K562 (cell line): ENCODE measurements around the gene PCNX4. TPM values are rescaled to one million over a fixed set of nuclear protein-coding genes. Genes with fewer than 3 reads are reported as not detected.

ENCODE experiments used
- ATAC-seq: fragments of 200-7000 bp; cut with Tn5 transposase; 3 replicates; pipeline ENCODE4 v1.9.1; 2020; ENCODE audit warnings: moderate library complexity
- BruUV-seq: library from RNA; stranded (reverse); fragments of 400-500 nt; replicated peaks from 2 replicates; lab custom pipeline; 2021; lab: Mats Ljungman, UMichigan
- CTCF ChIA-PET: fragments of 300-600 bp; formaldehyde crosslinking; extraction: SDS; loops from one replicate; lab custom pipeline; 2021; ENCODE audit warnings: low intra/inter-chr PET ratio; lab: Yijun Ruan, JAX
- POLR2A ChIA-PET: fragments of 300-600, 350-650 bp; sonication (Branson Sonifier 250); formaldehyde crosslinking; extraction: SDS; loops from one replicate; lab custom pipeline; 2021; ENCODE audit warnings: antibody characterized with exemption, inconsistent platforms; lab: Yijun Ruan, JAX
- DNase-seq, 4 experiments: peaks; one replicate each; pipeline versions ENCODE4 v3.0.0 to v3.0.0-alpha.2; 2011 to 2018; ENCODE audit warnings: low spot score in 3 of 4, mixed read lengths in 3 of 4; ENCODE audit errors: extremely low read depth in 1 of 4
- FAIRE-seq: peaks from 2 replicates; lab custom pipeline; 2011; peaks lifted over from hg19 to GRCh38; lab: Jason Lieb, UNC
- H2AFZ ChIP-seq: 2 replicates; pipeline ENCODE4 v1.6.0; 2011; ENCODE audit warnings: low read depth, low read length, control low read depth, inconsistent platforms
- H3K27ac ChIP-seq: fragments of 200-600 bp; 3 replicates; pipeline ENCODE4 v1.8.0; 2011; ENCODE audit warnings: low read depth, mild to moderate bottlenecking, control low read depth, inconsistent platforms, low read length, moderate library complexity, mixed read lengths; ENCODE audit errors: extremely low read depth
- H3K27me3 ChIP-seq, 2 experiments: fragments of 300-600 bp in 1 of 2; 2 replicates in 1 of 2; 3 replicates in 1 of 2; pipeline versions ENCODE4 v1.6.0 to v1.8.0; 2011; ENCODE audit warnings: inconsistent platforms in 2 of 2, low read length in 2 of 2, mild to moderate bottlenecking in 1 of 2, mixed read lengths in 1 of 2, moderate library complexity in 1 of 2; ENCODE audit not compliant: control insufficient read depth in 2 of 2, insufficient read depth in 2 of 2
- H3K36me3 ChIP-seq: fragments of 300-600 bp; 3 replicates; pipeline ENCODE4 v1.8.0; 2011; ENCODE audit warnings: mild to moderate bottlenecking, low read length, inconsistent platforms; ENCODE audit not compliant: control insufficient read depth, insufficient read depth
- H3K4me1 ChIP-seq, 2 experiments: fragments of 200-600 bp in 1 of 2; replicated peaks in 1 of 2; 2 replicates in 1 of 2; 3 replicates in 1 of 2; pipeline versions ENCODE4 v1.5.1 to v1.8.0; 2011; ENCODE audit warnings: inconsistent platforms in 2 of 2, low read length in 2 of 2, mild to moderate bottlenecking in 1 of 2, mixed read lengths in 1 of 2, moderate library complexity in 1 of 2; ENCODE audit not compliant: control insufficient read depth in 2 of 2, insufficient read depth in 2 of 2
- H3K4me2 ChIP-seq: 2 replicates; pipeline ENCODE4 v1.6.1; 2011; ENCODE audit warnings: low read length, control low read depth, inconsistent platforms, mixed read lengths; ENCODE audit not compliant: insufficient read depth
- H3K4me3 ChIP-seq: fragments of 200-600 bp; sonication (generic), shearing (Covaris generic); 2 replicates; pipeline ENCODE4 v1.5.1; 2016; ENCODE audit warnings: control low read depth, inconsistent platforms
- H3K79me2 ChIP-seq: fragments of 200-600 bp; 3 replicates; pipeline ENCODE4 v1.8.0; 2011; ENCODE audit warnings: low read length, inconsistent platforms; ENCODE audit not compliant: control insufficient read depth, insufficient read depth
- H3K9ac ChIP-seq, 2 experiments: 2 replicates each; pipeline versions ENCODE4 v1.6.0 to v1.6.1; 2011; ENCODE audit warnings: low read depth in 2 of 2, low read length in 2 of 2, control low read depth in 1 of 2, inconsistent platforms in 1 of 2, mild to moderate bottlenecking in 1 of 2, mixed read lengths in 1 of 2; ENCODE audit not compliant: insufficient read depth in 1 of 2
- H3K9me1 ChIP-seq: one replicate; pipeline ENCODE4 v1.6.0; 2011; ENCODE audit warnings: inconsistent platforms, mild to moderate bottlenecking, low read length, moderate library complexity; ENCODE audit not compliant: control insufficient read depth, insufficient read depth
- H3K9me3 ChIP-seq: replicated peaks from 2 replicates; pipeline ENCODE4 v1.5.1; 2011; ENCODE audit warnings: low read depth, low read length, inconsistent platforms; ENCODE audit not compliant: control insufficient read depth, insufficient read depth
- H4K20me1 ChIP-seq: replicated peaks from 2 replicates; pipeline ENCODE4 v1.6.1; 2011; ENCODE audit warnings: low read length, inconsistent platforms, mixed read lengths; ENCODE audit not compliant: control insufficient read depth, insufficient read depth
- HOXB6 ChIP-seq: fragments of 250-450 bp; sonication (Bioruptor Pico); IDR thresholded peaks from 2 replicates; pipeline ENCODE4 v1.5.1; 2022; ENCODE audit warnings: mild to moderate bottlenecking, borderline replicate concordance
- ZNF717 ChIP-seq: fragments of 250-450 bp; sonication (Bioruptor Pico); IDR thresholded peaks from 2 replicates; pipeline ENCODE4 v1.5.0; 2021
- ZNF76 ChIP-seq: fragments of 250-450 bp; sonication (Bioruptor Pico); IDR thresholded peaks from 2 replicates; pipeline ENCODE4 v1.4.0; 2020; ENCODE audit warnings: mild to moderate bottlenecking, moderate library complexity, borderline replicate concordance
- WGBS: fragments of 100-300 bp; shearing (Covaris generic); methylation state at CpG from one replicate; pipeline ENCODE4 v1.1.6; 2016; ENCODE audit warnings: low coverage, mixed read lengths; ENCODE audit not compliant: insufficient coverage; ENCODE audit errors: missing lambda C conversion rate; 5-methylcytosine and 5-hydroxymethylcytosine counted together
- in situ Hi-C: fragments of 300-500 bp; cut with MboI; formaldehyde crosslinking; loops from 4 replicates; pipeline ENCODE4 v1.15.0; 2018; ENCODE audit warnings: inconsistent platforms, mixed read lengths
- intact Hi-C: fragments of 100-400 bp; cut with micrococcal nuclease; formaldehyde crosslinking; loops from 2 replicates; pipeline ENCODE4 v1.14.2; 2022
- polyA plus RNA-seq, 8 experiments: library from polyadenylated mRNA; depleted of rRNA in 4 of 8; stranded (reverse) in 5 of 8; unstranded in 3 of 8; fragments of >200 nt; fragmentation: Nextera tagmentation in 2 of 8; fragmentation: Illumina TruSeq in 1 of 8; extraction: Ambion mirVana in 2 of 8; extraction: Trizol in 1 of 8; gene quantifications; 2 replicates each; pipeline versions ENCODE4 v1.2.1 to v1.2.3, GENCODE V29; 2011 to 2014; ENCODE audit warnings: inconsistent platforms in 1 of 8, missing spikeins in 1 of 8
- total RNA-seq, 7 experiments: library from RNA; depleted of rRNA in 6 of 7; stranded (reverse); fragments of >200 nt in 6 of 7; fragmentation: Illumina TruSeq in 2 of 7; extraction: Trizol in 2 of 7; gene quantifications; 2 replicates each; pipeline versions ENCODE4 v1.2.1 to v1.2.3, GENCODE V29; 2011 to 2021; ENCODE audit warnings: low replicate concordance in 1 of 7
- TF ChIP-seq, protein P1 (sequence below): fragments of 250-450 bp; sonication (Bioruptor Pico); IDR thresholded peaks from 2 replicates; pipeline ENCODE4 v1.8.0; 2022; ENCODE audit warnings: inconsistent platforms

PCNX4 gene
- total and polyA plus RNA-seq, 9 of the 15 experiments (the other 6 are each of a cell fraction or from before 2014, with no cell fraction given) = 10.0 to 41.2 (median 22.4) TPM

DNA sequence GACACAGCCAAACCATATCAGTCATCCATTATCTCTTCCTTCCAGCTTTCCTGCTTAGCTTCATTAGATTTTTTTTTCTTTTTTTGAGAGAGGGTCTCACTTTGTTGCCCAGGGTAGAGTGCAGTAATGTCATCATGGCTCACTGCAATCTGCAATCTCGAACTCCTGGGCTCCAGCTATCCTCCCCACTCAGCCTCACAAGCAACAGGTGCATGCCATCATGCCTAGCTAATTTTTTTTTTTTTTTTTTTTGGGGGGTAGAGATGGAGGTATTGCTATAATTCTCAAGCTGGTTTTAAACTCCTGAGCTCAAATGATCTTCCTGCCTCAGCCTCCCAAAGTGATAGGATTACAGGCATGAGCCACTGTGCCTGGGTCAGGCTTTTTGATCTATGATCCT is 119.0 kb downstream of the PCNX4 start (continued):
- TF ChIP-seq ZNF76 (no peak), ZNF717 (CRISPR knock-in tag) (no peak)
- TF ChIP-seq, protein P1, sequence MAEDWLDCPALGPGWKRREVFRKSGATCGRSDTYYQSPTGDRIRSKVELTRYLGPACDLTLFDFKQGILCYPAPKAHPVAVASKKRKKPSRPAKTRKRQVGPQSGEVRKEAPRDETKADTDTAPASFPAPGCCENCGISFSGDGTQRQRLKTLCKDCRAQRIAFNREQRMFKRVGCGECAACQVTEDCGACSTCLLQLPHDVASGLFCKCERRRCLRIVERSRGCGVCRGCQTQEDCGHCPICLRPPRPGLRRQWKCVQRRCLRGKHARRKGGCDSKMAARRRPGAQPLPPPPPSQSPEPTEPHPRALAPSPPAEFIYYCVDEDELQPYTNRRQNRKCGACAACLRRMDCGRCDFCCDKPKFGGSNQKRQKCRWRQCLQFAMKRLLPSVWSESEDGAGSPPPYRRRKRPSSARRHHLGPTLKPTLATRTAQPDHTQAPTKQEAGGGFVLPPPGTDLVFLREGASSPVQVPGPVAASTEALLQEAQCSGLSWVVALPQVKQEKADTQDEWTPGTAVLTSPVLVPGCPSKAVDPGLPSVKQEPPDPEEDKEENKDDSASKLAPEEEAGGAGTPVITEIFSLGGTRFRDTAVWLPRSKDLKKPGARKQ (CRISPR knock-in tag) = no peak

DNA sequence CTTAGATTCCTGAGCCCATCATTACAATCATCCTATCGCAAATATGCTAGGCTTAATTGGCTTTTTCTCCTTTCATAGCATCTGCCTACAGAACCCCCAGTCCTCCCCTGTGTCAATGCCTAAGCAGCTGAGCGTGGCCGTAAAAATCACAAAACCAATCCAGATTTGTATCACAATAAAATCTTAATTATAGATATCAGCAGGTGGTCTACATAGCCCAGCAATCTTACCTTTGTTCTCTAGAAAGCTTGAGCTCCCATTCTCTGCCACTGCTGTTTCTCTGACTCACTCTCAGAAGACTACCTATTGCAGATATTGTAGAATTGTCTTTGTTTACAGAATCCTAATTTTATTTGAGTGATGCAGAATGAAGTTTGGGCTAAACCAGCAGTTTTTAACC is 119.4 kb downstream of the PCNX4 start:
- no peak for DNase-seq
- Histone ChIP-seq H3K4me3 (no peak overlapping the region), H3K9me3 (no peaks in the 10 kb centered on the region), H3K9me1 (no peaks in the 10 kb centered on the region), H3K79me2 (no peaks in the 10 kb centered on the region), H3K36me3 (no peaks in the 10 kb centered on the region), H4K20me1 (no peaks in the 10 kb centered on the region), H3K27ac (no peak overlapping the region), H3K9ac (no peak overlapping the region), H3K4me1 (no peaks in the 10 kb centered on the region), H3K4me2 (no peak overlapping the region), H3K27me3 (no peaks in the 10 kb centered on the region), H2AFZ (no peak overlapping the region)
- no peak for FAIRE-seq
- ChIA-PET POLR2A (no interaction called here), CTCF (no interaction called here)
- intact Hi-C loops = no loop called here
- ATAC-seq = no peak
- TF ChIP-seq HOXB6 (CRISPR knock-in tag) = no peak
- in situ Hi-C loops = no loop called here
- BruUV-seq = no TSS peak
- 73% methylated on average over 2 of the region's 3 CpGs for whole genome bisulfite sequencing
